D721Med (cell line): ENCODE results near the gene ZFAND6.

Source experiments
- DNase-seq: peaks from one replicate; pipeline ENCODE4 v3.0.0; 2011; ENCODE audit warnings: low spot score; ENCODE audit not compliant: insufficient read length
- FAIRE-seq: peaks from 2 replicates; lab custom pipeline; 2011; peaks lifted over from hg19 to GRCh38; lab: Jason Lieb, UNC
- CTCF ChIP-seq: IDR thresholded peaks from 2 replicates; pipeline ENCODE4 v1.5.1; 2012; ENCODE audit warnings: mild to moderate bottlenecking, control low read depth; ENCODE audit not compliant: insufficient read depth; ENCODE audit errors: missing control alignments

ZFAND6 gene

GRCh38 chr15:80109388-80109787 lies 49.9 kb downstream of the ZFAND6 start:
- TF ChIP-seq CTCF, result no peak
- FAIRE-seq (no peak), DNase-seq (no peak)

GRCh38 chr15:80110920-80111319 lies 51.4 kb downstream of the ZFAND6 start:
- DNase-seq, result no peak
- TF ChIP-seq CTCF, result no peak
- no peak for FAIRE-seq

- no peak for FAIRE-seq
- no peak for TF ChIP-seq CTCF
- no peak for DNase-seq
These were observed 54.6 kb downstream of the ZFAND6 start for GRCh38 chr15:80114114-80114513.

- FAIRE-seq, result no peak
- no peak for TF ChIP-seq CTCF
- no peak for DNase-seq
These were observed 55.5 kb downstream of the ZFAND6 start for GRCh38 chr15:80115021-80115420.

GRCh38 chr15:80118956-80119355 lies 59.5 kb downstream of the ZFAND6 start:
- FAIRE-seq, result no peak
- no peak for TF ChIP-seq CTCF
- no peak for DNase-seq

- no peak for DNase-seq
- FAIRE-seq, result no peak
- no peak for TF ChIP-seq CTCF
These were observed 61.2 kb downstream of the ZFAND6 start for GRCh38 chr15:80120636-80121035.

- no peak for FAIRE-seq
- DNase-seq, result no peak
- TF ChIP-seq CTCF, result no peak
These were observed 62.1 kb downstream of the ZFAND6 start for GRCh38 chr15:80121546-80121945.
